ENCODE data around the gene SLC9A3. TPM values are rescaled to one million over a fixed set of nuclear protein-coding genes. Genes with fewer than 3 reads are reported as not detected.
A peak's percentile ranks its signal among the peaks of the same experiment; 100 is the strongest.

Gene SLC9A3
- total RNA-seq, 1 experiment from 2014 or later, result 2.5 TPM

DNA sequence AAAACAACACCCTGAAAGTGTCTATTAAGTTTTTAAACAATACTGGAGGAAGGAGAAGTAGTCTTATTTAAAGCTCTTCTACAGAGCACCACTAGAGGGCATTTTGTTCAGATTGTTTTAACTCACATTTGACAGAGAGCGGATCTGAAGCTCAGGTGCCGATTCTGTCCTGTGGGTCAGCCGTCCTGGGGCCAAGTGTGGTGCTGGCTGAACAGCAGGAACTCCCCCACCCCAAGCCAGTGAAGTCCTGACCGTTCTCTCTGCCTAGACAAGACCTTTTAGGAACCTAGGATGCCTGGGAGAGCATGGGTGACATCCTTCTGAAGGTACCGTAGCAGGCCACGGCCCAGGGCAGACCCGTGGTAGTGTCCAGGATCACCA lies 77.4 kb downstream of the SLC9A3 start:
- H3K27ac ChIP-seq, result no peak overlapping the region
- H3K4me3 ChIP-seq, result no peak overlapping the region
- no peaks in the 10 kb centered on the region; the same call in none of the 2 replicates for H3K9me3 ChIP-seq (replicated peaks)
- DNase-seq, result peak in 1 of 2 experiments; percentile 42
- H3K36me3 ChIP-seq, result peaks cover 9% of the 10 kb centered on the region
- H3K27me3 ChIP-seq, result no peaks in the 10 kb centered on the region
- peaks cover 4% of the 10 kb centered on the region; the same call in 1 of the 2 replicates for H3K4me1 ChIP-seq

DNA sequence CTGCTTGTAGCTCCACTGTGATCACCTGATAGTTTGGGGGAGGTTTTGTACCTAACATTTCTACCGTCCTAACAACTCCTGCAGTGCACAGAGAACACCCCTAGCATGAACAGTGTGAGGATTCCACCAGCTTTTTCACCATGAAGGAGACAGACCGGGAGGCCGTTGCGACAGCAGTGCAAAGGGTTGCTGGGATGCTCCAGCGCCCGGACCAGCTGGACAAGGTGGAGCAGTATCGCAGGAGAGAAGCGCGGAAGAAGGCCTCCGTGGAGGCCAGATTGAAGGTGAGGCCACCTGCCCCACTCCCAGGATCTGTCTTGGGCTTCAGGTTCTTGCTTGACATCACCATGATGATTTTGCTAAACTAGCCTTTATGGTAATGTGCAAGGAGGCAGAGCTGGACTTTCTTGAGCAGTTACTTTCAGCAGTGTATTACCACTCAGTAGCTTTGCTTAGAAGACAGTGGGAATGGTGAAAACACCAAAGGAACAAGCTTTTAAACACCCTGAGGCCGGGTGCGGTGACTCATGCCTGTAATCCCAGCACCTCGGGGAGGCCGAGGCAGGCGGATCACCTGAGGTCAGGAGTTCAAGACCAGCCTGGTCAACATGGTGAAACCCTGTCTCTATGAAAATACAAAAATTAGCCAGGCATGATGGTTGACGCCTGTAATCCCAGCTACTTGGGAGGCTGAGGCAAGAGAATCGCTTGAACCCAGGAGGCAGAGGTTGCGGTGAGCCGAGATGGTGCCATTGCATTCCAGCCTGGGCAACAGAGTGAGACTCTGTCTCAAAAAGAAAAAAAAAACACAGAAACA lies 78.0 kb downstream of the SLC9A3 start:
- DNase-seq, result no peak
- no peak overlapping the region for H3K27ac ChIP-seq
- no peaks in the 10 kb centered on the region; the same call in 1 of the 2 replicates for H3K9me3 ChIP-seq (replicated peaks)
- peaks cover 8% of the 10 kb centered on the region; the same call in 1 of the 2 replicates for H3K36me3 ChIP-seq
- no peaks in the 10 kb centered on the region for H3K27me3 ChIP-seq
- peaks cover 4% of the 10 kb centered on the region; the same call in 1 of the 2 replicates for H3K4me1 ChIP-seq
- H3K4me3 ChIP-seq, result no peak overlapping the region

DNA sequence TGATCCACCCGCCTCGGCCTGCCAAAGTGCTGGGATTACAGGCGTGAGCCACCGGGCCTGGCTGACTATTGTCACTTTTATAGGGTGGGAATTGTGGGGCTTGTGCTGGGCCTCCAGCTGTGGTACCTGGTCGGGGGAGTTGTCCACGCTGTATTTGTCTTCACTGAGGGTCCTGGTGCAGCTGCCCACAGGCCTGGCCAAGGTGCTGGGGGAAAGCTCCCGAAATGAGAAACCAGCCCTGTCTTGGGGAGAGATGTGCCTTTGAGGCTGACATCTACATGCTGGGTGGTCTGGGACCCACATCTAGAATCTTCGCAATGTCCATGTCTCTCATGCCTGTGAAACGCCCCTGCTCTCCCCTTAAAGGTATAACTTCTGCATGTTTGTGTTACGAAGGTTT lies 78.7 kb downstream of the SLC9A3 start:
- no peak for DNase-seq
- Histone ChIP-seq H3K27ac (no peak overlapping the region), H3K27me3 (no peaks in the 10 kb centered on the region), H3K4me1 (peaks cover 4% of the 10 kb centered on the region; the same call in 1 of the 2 replicates), H3K4me3 (no peak overlapping the region), H3K36me3 (0 out of 2 replicates have a peak, but pooled peaks cover 5% of the 10 kb centered on the region), H3K9me3 (replicated peaks) (no peaks in the 10 kb centered on the region)

DNA sequence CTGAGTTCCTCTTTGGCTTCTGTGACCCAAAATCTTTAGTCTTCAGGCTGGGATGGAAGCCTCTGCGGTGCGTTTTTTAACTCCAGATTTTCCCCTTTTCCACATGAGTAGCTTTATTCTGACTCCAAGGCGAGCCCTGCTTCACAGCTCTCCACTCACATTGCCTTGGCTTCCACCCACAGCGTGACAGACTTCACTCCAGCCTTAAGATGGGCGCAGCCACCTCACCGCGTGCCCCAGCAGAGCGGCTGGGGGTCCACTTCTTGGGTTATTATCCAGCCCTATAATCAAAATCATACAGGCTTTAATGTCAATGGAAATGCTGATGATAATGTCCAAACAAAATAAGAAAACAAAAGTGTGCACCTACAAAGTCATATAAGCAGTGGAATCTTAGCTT lies 80.0 kb downstream of the SLC9A3 start:
- no peak for DNase-seq
- Histone ChIP-seq H3K27me3 (no peaks in the 10 kb centered on the region), H3K9me3 (replicated peaks) (no peaks in the 10 kb centered on the region), H3K4me3 (no peak overlapping the region), H3K27ac (no peak overlapping the region), H3K4me1 (peaks cover 4% of the 10 kb centered on the region; the same call in 1 of the 2 replicates), H3K36me3 (no peaks in the 10 kb centered on the region)

DNA sequence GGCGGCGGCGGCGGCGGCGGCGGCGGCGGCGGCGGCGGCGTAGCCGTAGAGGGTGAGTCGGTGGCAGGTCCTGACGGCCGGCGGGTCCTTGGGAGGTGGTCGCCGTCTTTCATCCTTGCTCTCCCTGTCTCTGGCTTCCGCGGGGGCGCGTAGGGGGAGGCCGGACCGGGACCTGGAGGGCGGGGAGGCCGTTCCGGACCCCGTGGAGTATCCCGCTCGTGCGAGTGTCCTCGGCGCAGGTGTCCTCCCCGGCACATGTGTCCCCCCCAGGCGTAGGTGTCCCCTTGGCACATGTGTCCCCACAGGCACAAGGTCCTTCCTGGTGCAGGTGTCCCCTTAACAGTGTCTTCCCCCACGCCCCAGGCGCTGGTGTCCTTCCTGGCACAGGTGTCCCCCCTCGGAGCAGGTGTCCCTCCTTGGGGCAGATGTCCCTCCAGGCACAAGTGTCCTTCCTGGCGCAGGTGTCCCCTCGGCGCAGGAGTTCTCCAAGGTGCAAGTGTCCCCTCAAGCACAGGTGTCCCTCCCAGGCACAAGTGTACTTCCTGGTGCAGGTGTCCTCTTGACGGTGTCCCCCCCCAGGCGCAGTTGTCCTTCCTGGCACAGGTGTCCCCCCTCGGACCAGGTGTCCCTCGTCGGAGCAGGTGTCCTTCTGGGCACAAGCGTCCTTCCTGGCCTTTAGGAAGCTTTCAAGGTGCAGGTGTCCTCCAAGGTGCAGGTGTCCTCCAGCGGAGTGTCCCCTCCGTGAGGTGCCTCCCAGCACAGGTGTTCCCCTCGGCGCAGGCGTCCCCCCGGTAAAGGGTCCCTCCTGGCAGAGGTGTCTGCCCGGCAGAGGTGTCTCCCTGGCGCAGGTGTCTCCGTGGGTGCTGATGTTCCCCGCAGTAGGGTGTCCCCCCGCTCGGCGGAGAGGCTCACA lies 80.8 kb downstream of the SLC9A3 start:
- DNase-seq, result no peak
- no peaks in the 10 kb centered on the region for H3K9me3 ChIP-seq (replicated peaks)
- peaks cover 4% of the 10 kb centered on the region; the same call in 1 of the 2 replicates for H3K4me1 ChIP-seq
- H3K27ac ChIP-seq, result no peak overlapping the region
- H3K4me3 ChIP-seq, result peak overlapping the region; percentile 93
- H3K27me3 ChIP-seq, result no peaks in the 10 kb centered on the region
- no peaks in the 10 kb centered on the region for H3K36me3 ChIP-seq

DNA sequence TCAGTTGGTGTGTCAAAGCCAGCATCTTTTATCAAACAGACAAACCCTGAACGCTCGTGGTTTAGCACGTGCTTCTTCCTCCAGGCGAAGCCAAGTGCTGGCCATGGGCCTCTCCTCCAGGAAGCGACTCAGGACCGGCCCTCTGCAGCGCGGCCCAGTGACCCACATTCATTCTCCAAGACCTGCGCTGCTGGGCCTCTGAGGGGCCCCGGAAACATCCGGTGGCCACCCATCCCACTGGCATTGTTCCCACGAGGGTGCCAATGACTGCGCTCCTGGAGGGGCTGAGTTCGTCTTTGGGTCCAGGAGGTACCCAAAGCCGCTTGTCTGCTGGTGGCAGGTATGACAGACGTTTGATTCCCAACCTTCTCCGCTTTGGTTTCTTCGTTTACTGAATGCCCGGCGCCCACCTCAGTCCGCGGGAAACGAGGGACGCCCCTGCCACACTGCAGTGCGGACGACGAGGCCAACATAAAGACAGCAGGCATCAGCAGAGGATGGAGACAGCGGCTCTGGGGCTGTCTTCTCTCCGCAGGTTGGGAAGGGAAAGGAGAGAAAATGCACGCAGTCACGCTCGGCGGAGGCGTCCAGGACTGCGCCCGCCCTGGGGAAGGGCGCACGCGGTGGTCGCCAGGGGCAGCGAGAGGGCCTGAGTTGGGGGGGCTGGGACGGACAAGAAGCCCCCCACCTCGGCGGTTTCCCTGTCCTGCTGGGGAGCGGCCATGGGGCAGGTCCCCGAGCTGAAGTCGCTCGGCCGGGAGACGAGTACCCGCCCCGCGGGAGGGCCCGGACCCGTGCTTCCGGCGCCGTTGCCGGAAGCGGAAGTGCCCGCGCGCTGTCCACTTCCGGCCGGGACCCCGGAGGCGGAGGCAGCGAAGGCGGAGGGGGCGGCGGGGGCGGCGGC lies 81.7 kb downstream of the SLC9A3 start, which contains the start of gene EXOC3:
TSS of gene EXOC3 (plus strand) at position 842 of the 904 bp plus-strand sequence. CDS start 3,030 bp downstream, outside the sequence.
- no peaks in the 10 kb centered on the region for H3K9me3 ChIP-seq (replicated peaks)
- H3K27ac ChIP-seq, result peak within 1 kb of the TSS; percentile 69
- no peaks in the 10 kb centered on the region for H3K36me3 ChIP-seq
- DNase-seq, result peak; percentile 54 to 64
- no peaks in the 10 kb centered on the region for H3K27me3 ChIP-seq
- peaks cover 4% of the 10 kb centered on the region; the same call in 1 of the 2 replicates for H3K4me1 ChIP-seq
- peak within 1 kb of the TSS; percentile 93 for H3K4me3 ChIP-seq

GRCh38 chr5:441996-442334 lies 82.3 kb downstream of the SLC9A3 start:
- H3K4me3 ChIP-seq, result peak overlapping the region; percentile 93; the same call in 1 of the 2 replicates
- H3K27ac ChIP-seq, result no peak overlapping the region
- no peaks in the 10 kb centered on the region for H3K27me3 ChIP-seq
- DNase-seq, result no peak
- H3K4me1 ChIP-seq, result peaks cover 4% of the 10 kb centered on the region; the same call in 1 of the 2 replicates
- no peaks in the 10 kb centered on the region for H3K9me3 ChIP-seq (replicated peaks)
- no peaks in the 10 kb centered on the region for H3K36me3 ChIP-seq

DNA sequence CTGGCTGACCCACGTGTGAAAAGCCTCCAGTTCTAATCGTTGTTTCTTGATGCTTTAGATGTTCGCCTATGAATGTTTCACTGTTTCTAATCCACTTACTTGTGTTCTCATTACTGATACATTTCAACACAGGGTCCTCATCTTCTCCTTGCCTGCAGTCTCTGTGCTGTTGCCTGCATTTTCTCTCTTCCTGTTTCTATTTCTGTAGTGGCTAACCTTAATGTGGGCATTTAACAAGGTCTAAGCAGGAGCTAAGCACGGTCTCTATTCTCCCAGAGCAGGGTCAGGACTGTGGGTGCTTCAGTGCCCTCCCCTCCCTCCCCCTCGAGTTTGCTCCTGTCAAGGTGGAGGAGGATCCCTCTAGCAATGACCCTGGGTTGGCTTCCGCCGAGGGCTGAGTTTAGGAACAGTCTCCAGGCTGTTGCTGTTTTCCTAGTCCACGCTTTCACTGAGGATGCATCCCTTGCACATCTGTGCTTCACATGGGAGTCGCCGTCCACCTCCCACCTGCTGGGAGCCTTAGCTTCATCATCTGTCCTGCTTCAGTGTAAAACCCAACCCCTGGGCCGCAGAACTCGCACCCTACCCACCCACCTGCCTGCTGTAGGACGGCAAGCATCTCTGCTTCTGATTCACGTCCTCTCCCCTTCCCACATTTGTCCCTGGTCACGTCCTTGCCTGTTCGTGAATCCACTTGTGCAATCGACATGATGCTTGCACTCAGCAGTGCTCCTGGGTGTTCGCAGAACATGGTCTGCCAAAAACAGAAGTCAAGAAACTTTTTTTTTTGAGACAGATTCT lies 83.6 kb downstream of the SLC9A3 start:
- no peak for DNase-seq
- Histone ChIP-seq H3K27me3 (no peaks in the 10 kb centered on the region), H3K4me1 (peaks cover 4% of the 10 kb centered on the region; the same call in 1 of the 2 replicates), H3K36me3 (no peaks in the 10 kb centered on the region), H3K4me3 (no peak overlapping the region), H3K9me3 (replicated peaks) (no peaks in the 10 kb centered on the region), H3K27ac (no peak overlapping the region)

- no peak for DNase-seq
- no peaks in the 10 kb centered on the region for H3K36me3 ChIP-seq
- no peaks in the 10 kb centered on the region for H3K9me3 ChIP-seq (replicated peaks)
- H3K4me3 ChIP-seq, result no peak overlapping the region
- no peak overlapping the region for H3K27ac ChIP-seq
- peaks cover 4% of the 10 kb centered on the region; the same call in 1 of the 2 replicates for H3K4me1 ChIP-seq
- H3K27me3 ChIP-seq, result no peaks in the 10 kb centered on the region
Observed at GRCh38 chr5:439636-440035, 84.6 kb downstream of the SLC9A3 start.

- no peaks in the 10 kb centered on the region for H3K9me3 ChIP-seq (replicated peaks)
- no peak overlapping the region for H3K27ac ChIP-seq
- peaks cover 4% of the 10 kb centered on the region; the same call in 1 of the 2 replicates for H3K4me1 ChIP-seq
- no peaks in the 10 kb centered on the region for H3K27me3 ChIP-seq
- no peak for DNase-seq
- no peaks in the 10 kb centered on the region for H3K36me3 ChIP-seq
- H3K4me3 ChIP-seq, result no peak overlapping the region
Observed at GRCh38 chr5:439181-439580, 85.1 kb downstream of the SLC9A3 start.

DNA sequence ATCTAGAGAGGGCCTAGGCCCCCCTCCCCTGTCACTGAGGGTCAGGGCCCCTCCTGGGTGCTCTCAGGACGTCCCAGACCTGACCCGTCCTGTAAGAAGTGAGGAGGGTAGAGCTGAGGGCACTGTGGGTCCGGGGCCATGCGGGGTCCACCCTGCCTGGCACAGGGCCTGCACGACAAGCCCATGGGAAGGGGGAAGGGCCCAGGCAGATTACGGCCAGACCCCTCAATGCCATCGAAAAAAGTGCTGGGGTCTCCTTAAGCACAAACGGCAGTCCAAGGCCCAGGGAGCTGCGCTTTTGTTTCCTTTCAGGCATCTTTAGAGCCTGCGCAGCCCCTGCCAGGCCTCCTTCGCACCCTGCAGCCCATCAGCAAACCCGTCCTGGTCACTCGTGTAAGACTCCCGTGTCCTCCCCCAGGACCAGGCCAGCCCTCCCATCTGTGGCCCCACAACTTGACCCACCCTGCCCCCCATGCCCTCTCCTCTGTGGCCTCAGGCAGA lies 85.7 kb downstream of the SLC9A3 start:
- DNase-seq, result no peak
- peaks cover 4% of the 10 kb centered on the region; the same call in 1 of the 2 replicates for H3K4me1 ChIP-seq
- no peaks in the 10 kb centered on the region for H3K9me3 ChIP-seq (replicated peaks)

GRCh38 chr5:437281-437771 lies 86.9 kb downstream of the SLC9A3 start:
- Histone ChIP-seq H3K4me1 (peaks cover 3% of the 10 kb centered on the region; the same call in 1 of the 2 replicates), H3K4me3 (no peak overlapping the region), H3K9me3 (replicated peaks) (no peaks in the 10 kb centered on the region), H3K36me3 (no peaks in the 10 kb centered on the region), H3K27ac (no peak overlapping the region), H3K27me3 (no peaks in the 10 kb centered on the region)
- DNase-seq, result no peak

More for the DNA sequence above, 85.7 kb downstream of the SLC9A3 start:
- H3K4me3 ChIP-seq, result no peak overlapping the region
- no peak overlapping the region for H3K27ac ChIP-seq
- H3K36me3 ChIP-seq, result no peaks in the 10 kb centered on the region
- no peaks in the 10 kb centered on the region for H3K27me3 ChIP-seq

DNA sequence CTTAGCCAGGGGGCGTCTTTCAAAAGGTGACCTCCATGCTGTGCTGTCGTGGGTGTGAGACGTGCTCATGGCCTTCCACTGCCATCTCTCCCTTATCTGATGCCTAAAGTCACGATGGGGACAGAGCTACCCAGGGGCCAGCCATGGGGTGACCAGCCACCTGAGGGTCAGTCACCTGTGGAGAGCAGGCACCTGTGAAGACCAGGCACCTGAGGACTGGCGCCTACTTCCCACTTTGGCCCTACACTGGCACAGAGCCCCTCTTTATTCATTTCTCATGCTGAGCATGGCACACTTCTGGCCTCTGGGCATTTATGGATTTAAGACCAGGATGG lies 87.6 kb downstream of the SLC9A3 start:
- no peaks in the 10 kb centered on the region for H3K4me1 ChIP-seq
- no peaks in the 10 kb centered on the region for H3K27me3 ChIP-seq
- no peaks in the 10 kb centered on the region for H3K9me3 ChIP-seq (replicated peaks)
- H3K4me3 ChIP-seq, result no peak overlapping the region
- no peak for DNase-seq
- no peak overlapping the region for H3K27ac ChIP-seq
- no peaks in the 10 kb centered on the region for H3K36me3 ChIP-seq

Data from SJCRH30 (cell line).